Left lung (tissue), 10 donors: ENCODE measurements around the gene KAT14. TPM values are rescaled to one million over a fixed set of nuclear protein-coding genes. Genes with fewer than 3 reads are reported as not detected.
"Not testable (repeated sequence)": the region's sequence is repeated elsewhere in the genome, so short reads cannot be mapped to it uniquely, and the experiment has no call there.

Experiments
- ATAC-seq: fragments of 200-7000 bp; cut with Tn5 transposase; one replicate; pipeline ENCODE4 v1.9.1; 2020; ENCODE audit warnings: moderate library complexity
- DNase-seq, 4 donors: peaks; one replicate each; pipeline ENCODE4 v3.0.0-alpha.2; 2013 to 2020
- H3K27ac ChIP-seq, 2 donors: fragments of 200-600 bp; sonication (generic) in 1 of 2; one replicate each; pipeline versions ENCODE4 v1.5.0 to v1.8.0; 2020 to 2021
- H3K27me3 ChIP-seq, 2 donors: fragments of 200-600 bp; sonication (generic) in 1 of 2; one replicate each; pipeline versions ENCODE4 v1.5.0 to v1.8.0; 2020 to 2021
- H3K36me3 ChIP-seq, 2 donors: fragments of 200-600 bp; sonication (generic) in 1 of 2; one replicate each; pipeline versions ENCODE4 v1.5.0 to v1.8.0; 2020 to 2021
- H3K4me1 ChIP-seq, 2 donors: fragments of 200-600 bp; one replicate each; pipeline ENCODE4 v1.8.0; 2021
- H3K4me3 ChIP-seq, 2 donors: fragments of 200-600 bp; sonication (generic) in 1 of 2; one replicate each; pipeline versions ENCODE4 v1.5.0 to v1.8.0; 2020 to 2021; ENCODE audit warnings: mild to moderate bottlenecking in 1 of 2
- H3K9me3 ChIP-seq, 2 donors: fragments of 200-600 bp; sonication (generic) in 1 of 2; one replicate each; pipeline versions ENCODE4 v1.5.0 to v1.8.0; 2020 to 2021
- CTCF ChIP-seq, 2 donors: fragments of 200-600 bp; sonication (generic) in 1 of 2; IDR thresholded peaks; one replicate each; pipeline versions ENCODE4 v1.5.0 to v1.8.0; 2021; ENCODE audit warnings: antibody characterized with exemption in 2 of 2
- intact Hi-C, 2 donors: fragments of 100-400 bp; cut with DNase I; formaldehyde crosslinking; loops; one replicate each; pipeline versions ENCODE4 v1.11.2 to v1.14.2; 2022
- polyA plus RNA-seq, 6 donors: library from polyadenylated mRNA; unstranded; fragments of 120-200 nt; gene quantifications; one replicate each; pipeline ENCODE4 v1.2.1, GENCODE V29; 2013; ENCODE audit not compliant: insufficient read length in 6 of 6
- total RNA-seq, 2 donors: library from RNA; stranded (reverse); fragmentation: NEBNext Ultra II Directional; extraction: Animal tissue kit (Norgen Biotek cat#: 25700); gene quantifications; one replicate each; pipeline ENCODE4 v1.2.1, GENCODE V29; 2021
- donor health status: DM: no; HTN: yes; CAD: no.
- donor health status: DM: no; HTN: no; CAD: no.

KAT14 gene
- total and polyA plus RNA-seq, 8 donors, result 8.0 to 24.7 (median 20.9) TPM

- Histone ChIP-seq H3K9me3 (no peaks in the 10 kb centered on the region), H3K4me3 (no peak overlapping the region), H3K27ac (no peak overlapping the region), H3K27me3 (peaks cover 0 to 11% of the 10 kb centered on the region in 2 donors), H3K4me1 (no peaks in the 10 kb centered on the region), H3K36me3 (no peaks in the 10 kb centered on the region)
- DNase-seq (no peak), ATAC-seq (no peak)
- no peak for TF ChIP-seq CTCF (IDR thresholded peaks at IDR 0.05)
- intact Hi-C loops, result no loop called here
Measured at GRCh38 chr20:18091623-18092022, 46.0 kb upstream of the KAT14 start.

GRCh38 chr20:18092890-18093289 is 44.8 kb upstream of the KAT14 start:
- no peak overlapping the region for H3K4me3 ChIP-seq
- no peak for DNase-seq
- peaks cover 0 to 11% of the 10 kb centered on the region in 2 donors for H3K27me3 ChIP-seq
- no peaks in the 10 kb centered on the region for H3K9me3 ChIP-seq
- intact Hi-C loops, result no loop called here
- no peak overlapping the region for H3K27ac ChIP-seq
- no peak for TF ChIP-seq CTCF (IDR thresholded peaks at IDR 0.05)
- ATAC-seq, result no peak
- H3K36me3 ChIP-seq, result no peaks in the 10 kb centered on the region
- H3K4me1 ChIP-seq, result no peaks in the 10 kb centered on the region

- TF ChIP-seq CTCF (IDR thresholded peaks at IDR 0.05), result no peak
- Histone ChIP-seq H3K4me3 (no peak overlapping the region), H3K27me3 (peaks cover 0 to 11% of the 10 kb centered on the region in 2 donors), H3K27ac (no peak overlapping the region), H3K4me1 (no peaks in the 10 kb centered on the region), H3K36me3 (no peaks in the 10 kb centered on the region), H3K9me3 (no peaks in the 10 kb centered on the region)
- DNase-seq (no peak), ATAC-seq (no peak)
- intact Hi-C loops, result no loop called here
Measured at GRCh38 chr20:18093388-18093787, 44.3 kb upstream of the KAT14 start.

GRCh38 chr20:18094191-18094590 is 43.5 kb upstream of the KAT14 start:
- intact Hi-C loops, result no loop called here
- Histone ChIP-seq H3K4me3 (no peak overlapping the region), H3K4me1 (no peaks in the 10 kb centered on the region), H3K36me3 (no peaks in the 10 kb centered on the region), H3K27me3 (peaks cover 0 to 11% of the 10 kb centered on the region in 2 donors), H3K27ac (no peak overlapping the region), H3K9me3 (no peaks in the 10 kb centered on the region)
- no peak for DNase-seq
- no peak for ATAC-seq
- TF ChIP-seq CTCF (IDR thresholded peaks at IDR 0.05), result no peak

- H3K27ac ChIP-seq, H3K27me3 ChIP-seq, ATAC-seq, H3K4me1 ChIP-seq, H3K36me3 ChIP-seq, H3K4me3 ChIP-seq, H3K9me3 ChIP-seq, DNase-seq, intact Hi-C loops: not testable (repeated sequence)
Measured at GRCh38 chr20:18100569-18100968, 37.1 kb upstream of the KAT14 start.

- Histone ChIP-seq H3K27me3 (no peaks in the 10 kb centered on the region), H3K27ac (no peak overlapping the region), H3K4me1 (no peaks in the 10 kb centered on the region), H3K36me3 (no peaks in the 10 kb centered on the region), H3K4me3 (no peak overlapping the region), H3K9me3 (no peaks in the 10 kb centered on the region)
- no peak for DNase-seq
- no peak for ATAC-seq
- intact Hi-C loops, result no loop called here
- no peak for TF ChIP-seq CTCF (IDR thresholded peaks at IDR 0.05)
Measured at GRCh38 chr20:18101125-18101810, 36.4 kb upstream of the KAT14 start.
